Mesodermal cell (in vitro differentiated cells): Measurements from ENCODE around the gene HSPA2.
A peak's percentile ranks its signal among the peaks of the same experiment; 100 is the strongest.
"Not testable (repeated sequence)": the region's sequence is repeated elsewhere in the genome, so short reads cannot be mapped to it uniquely, and the experiment has no call there.

Experiments used
- H3K27ac ChIP-seq: 2 replicates; pipeline ENCODE4 v1.7.0; 2013; ENCODE audit warnings: mild to moderate bottlenecking, low read depth, low read length, moderate library complexity; ENCODE audit not compliant: severe bottlenecking
- H3K36me3 ChIP-seq: 2 replicates; pipeline ENCODE4 v1.7.1; 2013; ENCODE audit warnings: mild to moderate bottlenecking, low read length, moderate library complexity; ENCODE audit not compliant: control insufficient read depth, insufficient read depth
- H3K4me1 ChIP-seq: one replicate; pipeline ENCODE4 v1.7.1; 2013; ENCODE audit warnings: mild to moderate bottlenecking, low read length; ENCODE audit not compliant: insufficient read depth, control insufficient read depth, poor library complexity, severe bottlenecking
- H3K4me3 ChIP-seq: 2 replicates; pipeline ENCODE4 v1.7.0; 2013; ENCODE audit warnings: low read length, control low read depth, mild to moderate bottlenecking; ENCODE audit not compliant: insufficient read depth, poor library complexity, severe bottlenecking; ENCODE audit errors: extremely low read depth
- H3K9me3 ChIP-seq: 2 replicates; pipeline ENCODE4 v1.7.1; 2013; ENCODE audit warnings: mild to moderate bottlenecking, low read length, moderate library complexity; ENCODE audit not compliant: control insufficient read depth
- WGBS, 2 experiments: methylation state at CpG; one replicate each; pipeline ENCODE4 v1.1.5; 2013; ENCODE audit warnings: missing lambda C conversion rate in 2 of 2; ENCODE audit not compliant: insufficient coverage in 2 of 2; 5-methylcytosine and 5-hydroxymethylcytosine counted together

Gene HSPA2

DNA sequence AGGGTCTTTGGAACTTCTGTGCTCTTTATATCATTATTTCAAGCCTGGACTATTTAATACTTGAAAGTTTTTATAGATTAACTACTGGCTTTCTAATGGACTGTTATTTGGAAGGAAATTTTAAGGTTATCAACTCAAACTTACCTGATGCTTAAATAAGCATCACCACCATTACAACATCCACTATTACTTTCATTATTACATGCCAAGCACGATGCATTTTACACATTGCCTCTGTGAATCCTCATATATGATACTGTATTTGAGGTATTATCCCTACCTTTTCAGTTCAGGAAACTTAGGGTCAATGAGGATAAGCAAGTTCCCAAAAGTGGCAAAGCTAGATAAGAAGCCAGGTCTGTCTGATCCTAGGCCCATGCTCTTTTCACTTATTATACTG, 23.6 kb upstream of the HSPA2 start:
- Histone ChIP-seq H3K4me1 (no peaks in the 10 kb centered on the region), H3K27ac (no peak overlapping the region), H3K36me3 (peaks cover 13% of the 10 kb centered on the region), H3K4me3 (no peak overlapping the region), H3K9me3 (no peaks in the 10 kb centered on the region)
- WGBS, 2 experiments: no CpG with 5 or more reads among the region's 1 CpG

DNA sequence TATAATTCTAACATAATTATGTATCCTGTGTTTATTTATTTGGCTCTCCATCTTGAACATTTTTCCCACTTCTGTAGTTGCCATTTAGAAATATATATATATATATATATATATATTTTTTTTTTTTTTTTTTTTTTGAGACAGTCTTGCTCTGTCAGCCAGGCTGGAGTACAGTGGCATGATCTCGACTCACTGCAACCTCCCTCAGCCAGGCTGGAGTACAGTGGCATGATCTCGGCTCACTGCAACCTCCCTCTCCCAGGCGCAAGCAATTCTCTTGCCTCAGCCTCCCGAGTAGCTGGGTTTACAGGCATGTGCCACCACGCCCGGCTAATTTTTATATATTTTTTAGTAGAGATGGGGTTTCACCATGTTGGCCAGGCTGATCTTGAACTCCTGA, 22.9 kb upstream of the HSPA2 start:
- not testable (repeated sequence) for H3K9me3 ChIP-seq, H3K4me3 ChIP-seq, H3K27ac ChIP-seq, H3K4me1 ChIP-seq
- WGBS, 2 experiments: 95 to 100% methylated on average over 2 to 6 of the region's 6 CpGs
- H3K36me3 ChIP-seq: peaks cover 20% of the 10 kb centered on the region

DNA sequence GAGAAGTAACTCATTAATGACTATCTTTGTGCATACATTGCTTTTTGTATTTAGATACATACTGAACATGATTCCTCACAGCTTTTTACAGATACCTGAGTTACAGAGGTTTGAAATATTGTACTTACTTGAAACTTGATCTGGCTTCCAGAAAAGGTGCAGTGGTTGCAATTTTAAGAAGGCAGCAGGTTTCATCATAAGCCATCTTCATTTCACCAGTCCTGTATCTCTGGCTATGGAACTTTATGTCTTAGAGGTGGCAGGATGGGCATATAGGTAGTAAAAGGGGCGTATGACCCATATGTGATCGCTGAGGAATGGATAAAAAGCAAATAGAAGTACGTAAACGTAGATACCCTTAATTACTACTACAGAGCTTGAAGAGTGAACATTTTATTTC, 22.3 kb upstream of the HSPA2 start:
- Histone ChIP-seq H3K27ac (no peak overlapping the region), H3K9me3 (no peaks in the 10 kb centered on the region), H3K36me3 (peaks cover 26% of the 10 kb centered on the region), H3K4me1 (no peaks in the 10 kb centered on the region), H3K4me3 (no peak overlapping the region)
- WGBS, 2 experiments: 93% methylated on average over 3 of the region's 4 CpGs; no CpG with 5 or more reads in 1 of the 2 experiments

DNA sequence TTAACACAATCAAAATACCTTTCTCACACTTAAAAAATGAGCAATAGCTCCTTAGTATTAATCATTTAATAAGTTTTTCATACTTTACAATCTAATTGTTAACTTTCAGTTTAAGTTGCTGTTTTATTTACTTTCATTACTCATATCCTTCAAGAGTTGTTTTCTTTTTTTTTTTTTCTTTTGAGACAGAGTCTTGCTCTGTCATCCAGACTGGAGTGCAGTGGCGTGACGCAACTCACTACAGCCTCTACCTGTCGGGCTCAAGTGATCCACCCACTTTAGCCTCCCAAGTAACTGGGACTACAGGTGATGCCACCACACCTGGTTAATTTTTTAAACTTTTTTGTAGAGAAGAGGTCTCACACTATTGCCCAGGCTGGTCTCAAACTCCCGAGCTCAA, 19.8 kb upstream of the HSPA2 start:
- Histone ChIP-seq H3K9me3 (no peaks in the 10 kb centered on the region), H3K4me1 (no peaks in the 10 kb centered on the region), H3K36me3 (peaks cover 29% of the 10 kb centered on the region), H3K4me3 (no peak overlapping the region), H3K27ac (no peak overlapping the region)
- WGBS, 2 experiments: 80 to 98% methylated on average over 1 to 4 of the region's 4 CpGs

DNA sequence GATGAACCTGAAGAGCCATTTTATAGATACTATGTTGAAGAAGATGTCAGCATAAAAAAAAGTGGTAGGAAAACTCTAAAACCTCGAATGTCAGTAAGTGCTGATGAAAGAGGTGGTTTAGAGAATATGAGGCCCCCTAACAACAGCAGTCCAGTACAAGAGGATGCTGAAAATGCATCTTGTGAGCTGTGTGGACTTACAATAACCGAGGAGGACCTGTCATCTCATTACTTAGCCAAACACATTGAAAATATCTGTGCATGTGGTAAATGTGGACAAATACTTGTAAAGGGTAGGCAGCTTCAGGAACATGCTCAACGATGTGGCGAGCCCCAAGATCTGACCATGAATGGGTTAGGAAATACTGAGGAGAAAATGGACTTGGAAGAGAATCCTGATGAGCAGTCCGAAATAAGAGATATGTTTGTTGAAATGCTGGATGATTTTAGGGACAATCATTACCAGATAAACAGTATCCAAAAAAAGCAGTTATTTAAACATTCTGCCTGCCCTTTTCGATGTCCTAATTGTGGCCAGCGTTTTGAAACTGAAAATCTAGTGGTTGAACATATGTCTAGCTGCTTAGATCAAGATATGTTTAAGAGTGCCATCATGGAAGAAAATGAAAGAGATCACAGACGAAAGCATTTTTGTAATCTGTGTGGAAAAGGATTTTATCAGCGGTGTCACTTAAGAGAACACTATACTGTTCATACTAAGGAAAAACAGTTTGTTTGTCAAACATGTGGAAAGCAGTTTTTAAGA, 17.8 kb upstream of the HSPA2 start:
- 94 to 98% methylated on average over 5 to 6 of the region's 9 CpGs for WGBS, 2 experiments
- Histone ChIP-seq H3K9me3 (no peaks in the 10 kb centered on the region), H3K4me3 (no peak overlapping the region), H3K36me3 (peaks cover 42% of the 10 kb centered on the region), H3K27ac (no peak overlapping the region), H3K4me1 (no peaks in the 10 kb centered on the region)

DNA sequence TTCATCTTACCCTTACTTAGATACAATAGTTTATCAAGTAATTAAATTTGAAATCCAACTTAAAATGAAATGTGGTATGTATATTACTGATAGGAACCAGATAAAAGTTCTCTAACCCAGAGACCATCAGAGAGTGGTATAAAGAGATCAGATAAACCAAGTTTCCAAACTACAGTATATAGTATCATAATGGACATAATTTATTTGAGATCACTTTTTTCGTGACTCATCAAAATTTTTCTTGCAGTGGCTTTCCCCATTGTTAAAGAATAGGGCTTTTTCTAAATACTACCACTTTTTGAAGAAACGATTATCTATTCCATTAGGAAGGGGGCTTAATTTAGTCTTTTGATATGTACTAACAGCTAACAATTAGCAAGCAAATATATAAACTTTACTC, 15.2 kb upstream of the HSPA2 start:
- WGBS, 2 experiments: no CpG with 5 or more reads among the region's 2 CpGs
- no peaks in the 10 kb centered on the region for H3K4me1 ChIP-seq
- H3K4me3 ChIP-seq: no peak overlapping the region
- peaks cover 56% of the 10 kb centered on the region for H3K36me3 ChIP-seq
- H3K27ac ChIP-seq: no peak overlapping the region
- no peaks in the 10 kb centered on the region for H3K9me3 ChIP-seq

DNA sequence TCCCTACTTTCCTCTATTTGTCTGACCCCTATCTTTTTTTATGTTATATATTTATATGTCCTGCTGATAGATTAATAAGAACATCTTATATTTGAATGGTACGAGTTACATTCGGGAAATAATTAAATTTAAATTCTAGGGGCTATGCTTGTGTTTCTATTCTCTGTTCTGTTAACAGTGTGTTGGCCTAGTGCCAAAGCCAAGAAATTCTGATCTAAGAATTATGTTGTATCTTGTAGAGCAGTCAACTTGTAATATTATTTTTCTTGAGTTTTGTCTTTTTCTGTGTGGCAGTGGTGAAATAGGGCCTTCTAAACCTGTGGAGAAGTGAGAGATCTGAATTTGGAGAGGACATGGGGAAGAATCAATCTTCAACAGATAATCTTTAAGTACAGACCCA, 9.0 kb upstream of the HSPA2 start:
- Histone ChIP-seq H3K27ac (no peak overlapping the region), H3K4me1 (peaks cover 3% of the 10 kb centered on the region), H3K9me3 (no peaks in the 10 kb centered on the region), H3K36me3 (peaks cover 18% of the 10 kb centered on the region), H3K4me3 (no peak overlapping the region)
- WGBS, 2 experiments: no CpG with 5 or more reads among the region's 2 CpGs

DNA sequence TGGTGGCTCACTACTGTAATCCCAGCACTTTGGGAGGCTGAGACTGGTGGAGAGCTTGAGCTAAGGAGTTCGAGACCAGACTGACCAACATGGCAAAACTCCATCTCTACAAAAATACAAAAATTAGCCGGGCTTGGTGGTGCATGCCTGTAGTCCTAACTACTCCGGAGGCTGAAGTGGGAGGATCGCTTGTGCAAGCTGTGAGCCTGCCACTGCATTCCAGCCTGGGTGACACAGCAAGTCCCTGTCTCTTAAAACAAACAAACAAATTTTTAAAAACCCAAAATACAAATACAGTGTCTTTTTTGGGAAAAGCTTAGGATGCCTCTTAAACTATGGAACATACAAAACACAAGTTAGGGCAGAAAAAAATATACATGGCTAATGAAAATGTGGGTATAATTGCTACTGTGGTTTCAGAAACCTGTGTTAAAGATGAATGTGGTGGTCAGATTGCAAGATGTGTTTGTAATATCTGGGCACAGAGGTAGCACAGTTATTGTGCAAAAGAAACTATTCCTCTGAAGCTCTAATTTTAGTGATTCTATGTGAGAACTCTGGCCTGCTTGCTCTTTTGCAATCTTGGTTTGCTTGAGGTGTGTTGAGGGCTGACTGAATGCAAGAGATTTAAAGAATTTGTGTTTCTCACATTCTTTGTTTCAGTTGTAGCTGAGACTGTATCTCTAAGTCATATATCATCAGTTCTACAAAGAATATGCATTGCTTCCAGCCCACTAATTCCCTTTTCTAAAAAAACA, 3.9 kb upstream of the HSPA2 start:
- no peak overlapping the region for H3K4me3 ChIP-seq

DNA sequence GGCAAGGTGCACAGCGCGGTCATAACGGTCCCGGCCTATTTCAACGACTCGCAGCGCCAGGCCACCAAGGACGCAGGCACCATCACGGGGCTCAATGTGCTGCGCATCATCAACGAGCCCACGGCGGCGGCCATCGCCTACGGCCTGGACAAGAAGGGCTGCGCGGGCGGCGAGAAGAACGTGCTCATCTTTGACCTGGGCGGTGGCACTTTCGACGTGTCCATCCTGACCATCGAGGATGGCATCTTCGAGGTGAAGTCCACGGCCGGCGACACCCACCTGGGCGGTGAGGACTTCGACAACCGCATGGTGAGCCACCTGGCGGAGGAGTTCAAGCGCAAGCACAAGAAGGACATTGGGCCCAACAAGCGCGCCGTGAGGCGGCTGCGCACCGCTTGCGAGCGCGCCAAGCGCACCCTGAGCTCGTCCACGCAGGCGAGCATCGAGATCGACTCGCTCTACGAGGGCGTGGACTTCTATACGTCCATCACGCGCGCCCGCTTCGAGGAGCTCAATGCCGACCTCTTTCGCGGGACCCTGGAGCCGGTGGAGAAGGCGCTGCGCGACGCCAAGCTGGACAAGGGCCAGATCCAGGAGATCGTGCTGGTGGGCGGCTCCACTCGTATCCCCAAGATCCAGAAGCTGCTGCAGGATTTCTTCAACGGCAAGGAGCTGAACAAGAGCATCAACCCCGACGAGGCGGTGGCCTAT, 875 bp downstream of the HSPA2 start:
- WGBS, 2 experiments: 52% methylated on average over 73 of the region's 73 CpGs
- Histone ChIP-seq H3K9me3 (peaks cover 8% of the 10 kb centered on the region), H3K27ac (no peak overlapping the region), H3K4me1 (peaks cover 4% of the 10 kb centered on the region), H3K36me3 (no peaks in the 10 kb centered on the region), H3K4me3 (peak overlapping the region; percentile 49)

More for the DNA sequence above, 3.9 kb upstream of the HSPA2 start:
- H3K9me3 ChIP-seq: peaks cover 8% of the 10 kb centered on the region
- peaks cover 6% of the 10 kb centered on the region for H3K4me1 ChIP-seq
- H3K27ac ChIP-seq: peak overlapping the region; percentile 79
- H3K36me3 ChIP-seq: no peaks in the 10 kb centered on the region
- 79% methylated on average over 2 of the region's 4 CpGs; no CpG with 5 or more reads in 1 of the 2 experiments for WGBS, 2 experiments

DNA sequence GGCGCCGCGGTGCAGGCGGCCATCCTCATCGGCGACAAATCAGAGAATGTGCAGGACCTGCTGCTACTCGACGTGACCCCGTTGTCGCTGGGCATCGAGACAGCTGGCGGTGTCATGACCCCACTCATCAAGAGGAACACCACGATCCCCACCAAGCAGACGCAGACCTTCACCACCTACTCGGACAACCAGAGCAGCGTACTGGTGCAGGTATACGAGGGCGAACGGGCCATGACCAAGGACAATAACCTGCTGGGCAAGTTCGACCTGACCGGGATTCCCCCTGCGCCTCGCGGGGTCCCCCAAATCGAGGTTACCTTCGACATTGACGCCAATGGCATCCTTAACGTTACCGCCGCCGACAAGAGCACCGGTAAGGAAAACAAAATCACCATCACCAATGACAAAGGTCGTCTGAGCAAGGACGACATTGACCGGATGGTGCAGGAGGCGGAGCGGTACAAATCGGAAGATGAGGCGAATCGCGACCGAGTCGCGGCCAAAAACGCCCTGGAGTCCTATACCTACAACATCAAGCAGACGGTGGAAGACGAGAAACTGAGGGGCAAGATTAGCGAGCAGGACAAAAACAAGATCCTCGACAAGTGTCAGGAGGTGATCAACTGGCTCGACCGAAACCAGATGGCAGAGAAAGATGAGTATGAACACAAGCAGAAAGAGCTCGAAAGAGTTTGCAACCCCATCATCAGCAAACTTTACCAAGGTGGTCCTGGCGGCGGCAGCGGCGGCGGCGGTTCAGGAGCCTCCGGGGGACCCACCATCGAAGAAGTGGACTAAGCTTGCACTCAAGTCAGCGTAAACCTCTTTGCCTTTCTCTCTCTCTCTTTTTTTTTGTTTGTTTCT, 1.7 kb downstream of the HSPA2 start:
- WGBS, 2 experiments: 20 to 25% methylated on average over 59 to 60 of the region's 61 CpGs
- no peak overlapping the region for H3K27ac ChIP-seq
- H3K4me3 ChIP-seq: peak overlapping the region; percentile 49
- no peaks in the 10 kb centered on the region for H3K4me1 ChIP-seq
- H3K36me3 ChIP-seq: no peaks in the 10 kb centered on the region
- peaks cover 8% of the 10 kb centered on the region for H3K9me3 ChIP-seq
